Activated CD8-positive, alpha-beta memory T cell treated with anti-CD3 and anti-CD28 coated beads, Interleukin-2, amount 50 U/mL, for 4 hours (primary cell): ENCODE results near the gene RPN2.

Source experiments
- DNase-seq: peaks from one replicate; pipeline ENCODE4 v3.0.0-alpha.2; 2020

RPN2 gene

DNA sequence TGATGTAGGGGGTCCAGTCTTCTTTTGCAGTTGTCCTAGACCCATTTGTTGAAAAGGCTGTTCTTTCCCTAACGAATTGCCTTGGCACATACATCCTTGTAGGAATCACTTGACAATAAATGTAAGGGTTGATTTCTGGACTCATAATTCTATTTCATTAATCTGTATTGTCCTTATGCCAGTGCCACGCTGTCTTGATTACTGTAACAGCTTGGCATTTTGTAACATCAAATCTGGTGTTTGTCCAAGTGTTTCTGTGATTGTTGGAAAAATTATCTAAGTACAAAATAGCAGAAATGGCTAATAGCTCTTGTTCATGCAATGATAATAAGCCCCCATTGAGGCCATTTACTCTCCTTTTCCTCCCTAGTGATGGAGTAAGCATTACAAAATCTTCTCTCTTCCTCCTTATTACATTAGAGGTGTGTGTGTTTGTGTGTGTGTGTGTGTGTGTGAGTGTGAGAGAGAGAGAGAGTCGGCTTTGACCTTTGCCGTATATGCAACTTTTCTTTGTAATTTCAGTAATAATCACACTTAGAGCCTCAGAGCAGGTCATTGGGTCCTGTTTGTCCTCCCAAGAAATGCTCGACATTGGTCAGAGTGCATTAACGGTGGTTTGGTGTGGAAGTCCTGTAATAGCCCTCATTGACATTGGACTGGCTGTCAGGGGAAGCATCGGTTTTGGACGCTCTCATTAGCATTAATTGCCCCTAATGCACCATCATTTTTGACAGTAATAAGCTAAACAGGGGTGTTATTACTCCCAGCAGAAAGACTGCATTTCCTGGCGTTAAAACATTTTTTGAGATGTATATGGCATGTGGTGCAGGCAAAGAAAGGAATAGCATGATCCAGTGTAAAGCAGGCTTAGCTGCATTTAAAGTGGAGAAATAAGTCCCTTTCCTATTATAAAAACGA is 40.9 kb downstream of the RPN2 start:
- no peak for DNase-seq

DNA sequence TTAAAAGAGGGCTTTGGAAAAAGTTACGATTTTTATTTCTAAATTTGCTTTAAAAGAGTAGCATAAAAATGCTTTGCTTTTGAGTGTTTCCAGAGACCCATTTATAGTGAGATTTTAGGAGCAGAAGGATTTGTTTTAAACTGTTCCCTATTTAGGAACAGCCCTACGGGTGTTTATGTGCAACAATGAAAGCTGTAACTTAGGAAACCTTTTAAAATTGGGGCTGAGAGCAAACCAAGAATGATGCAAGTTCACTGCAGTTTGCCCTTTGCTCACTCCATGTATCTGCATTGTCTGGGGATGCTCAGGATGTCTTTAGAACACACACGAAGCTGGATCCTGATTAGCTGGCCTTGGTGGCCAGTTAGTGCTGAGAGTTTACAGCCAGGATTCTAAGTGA is 41.6 kb downstream of the RPN2 start:
- DNase-seq, result no peak

DNA sequence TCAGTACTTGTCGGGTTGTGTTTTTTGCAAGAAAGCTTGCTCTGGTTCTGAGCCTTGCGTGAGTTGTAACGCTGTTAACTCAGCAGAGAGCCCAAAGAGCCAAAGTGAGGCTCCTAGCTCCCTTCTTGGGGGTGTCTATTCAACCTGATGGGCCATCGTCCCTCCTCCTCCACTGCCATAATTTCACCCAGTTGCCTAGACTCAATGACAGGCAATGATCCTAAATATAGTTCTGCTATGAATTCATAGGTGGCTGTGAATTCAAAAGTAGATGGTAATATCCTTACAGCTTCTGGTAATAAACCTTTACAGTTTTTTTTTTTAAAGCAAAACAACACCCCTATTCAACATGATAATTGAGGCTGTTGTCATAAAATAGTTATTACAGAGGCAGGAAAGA is 43.0 kb downstream of the RPN2 start:
- DNase-seq, result no peak

DNA sequence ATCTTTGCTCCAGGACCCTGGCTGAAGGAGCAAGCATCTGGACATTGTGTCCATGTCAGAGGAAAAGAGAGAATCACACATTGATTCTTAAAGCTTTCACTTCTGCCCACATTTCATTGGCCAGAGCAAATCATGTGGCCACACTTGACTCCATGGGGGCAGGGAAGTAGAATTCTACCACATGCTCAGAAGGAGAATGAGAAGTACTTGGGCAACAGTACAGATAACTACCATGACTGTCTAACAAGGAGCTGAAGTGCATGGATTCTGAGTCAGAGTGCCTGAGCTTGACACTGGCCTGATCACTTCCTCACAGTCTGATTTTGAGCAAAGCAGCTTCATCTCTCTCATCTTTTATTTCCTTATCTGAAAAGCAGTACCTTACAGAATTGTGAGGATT is 43.9 kb downstream of the RPN2 start:
- no peak for DNase-seq

DNA sequence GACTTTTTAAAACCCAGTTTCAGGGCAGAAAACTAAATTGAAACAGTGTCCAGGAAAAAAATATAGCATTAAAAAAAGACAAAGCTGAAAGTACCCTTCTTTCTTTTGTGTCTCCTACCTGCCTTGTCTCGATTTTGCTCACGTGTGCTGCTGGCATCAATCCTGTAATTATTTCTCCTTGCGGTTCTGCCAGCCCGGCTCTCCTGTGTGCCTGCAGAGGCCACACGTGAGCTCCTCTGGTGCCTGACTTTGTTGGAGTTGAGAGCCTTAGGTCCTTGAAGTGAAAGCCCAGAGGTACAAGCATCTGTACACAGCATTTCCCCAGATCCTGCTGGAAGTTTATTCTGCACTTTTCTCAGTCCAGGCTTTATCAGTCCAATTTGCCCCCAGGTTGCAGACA is 46.0 kb downstream of the RPN2 start:
- DNase-seq, result no peak

DNA sequence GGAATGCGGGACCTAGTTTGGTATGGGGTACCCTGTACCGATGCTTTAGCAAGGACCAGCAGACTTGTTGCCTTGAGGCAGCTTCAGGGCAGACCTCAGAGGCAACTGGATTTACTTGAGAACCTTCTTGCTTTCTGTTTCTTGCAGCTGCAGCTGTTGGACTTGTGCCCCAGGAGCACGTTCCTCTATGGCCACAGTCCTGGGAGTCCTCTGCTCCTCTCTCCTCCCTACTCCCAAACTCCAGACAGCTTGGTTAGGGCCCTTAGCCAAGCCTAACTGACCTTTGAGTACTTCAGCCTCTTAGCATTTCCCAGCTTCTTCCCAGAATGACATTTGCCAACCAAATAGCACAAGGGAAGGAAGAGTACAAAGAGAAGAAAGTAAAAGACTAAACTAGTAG is 47.8 kb downstream of the RPN2 start:
- no peak for DNase-seq

DNA sequence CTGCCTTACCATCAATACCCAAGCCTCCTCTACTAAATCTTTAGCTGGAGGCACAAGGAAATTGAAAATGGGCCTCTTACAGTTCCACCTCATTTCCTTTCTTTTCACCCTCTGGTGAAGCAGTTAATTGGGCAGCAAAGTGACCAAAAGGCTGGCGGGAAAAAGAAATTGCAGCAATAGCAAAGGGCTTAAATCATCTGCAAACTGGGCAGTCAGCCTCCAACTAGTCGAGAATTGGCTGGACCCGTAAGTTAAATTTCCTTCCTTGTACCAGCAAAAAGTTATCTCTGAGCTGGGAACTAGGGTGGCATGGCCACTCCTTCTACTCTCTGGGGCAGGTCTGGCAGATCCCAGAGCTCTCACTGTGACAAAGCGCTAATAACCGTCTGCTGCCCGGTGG is 49.0 kb downstream of the RPN2 start:
- DNase-seq, result no peak

DNA sequence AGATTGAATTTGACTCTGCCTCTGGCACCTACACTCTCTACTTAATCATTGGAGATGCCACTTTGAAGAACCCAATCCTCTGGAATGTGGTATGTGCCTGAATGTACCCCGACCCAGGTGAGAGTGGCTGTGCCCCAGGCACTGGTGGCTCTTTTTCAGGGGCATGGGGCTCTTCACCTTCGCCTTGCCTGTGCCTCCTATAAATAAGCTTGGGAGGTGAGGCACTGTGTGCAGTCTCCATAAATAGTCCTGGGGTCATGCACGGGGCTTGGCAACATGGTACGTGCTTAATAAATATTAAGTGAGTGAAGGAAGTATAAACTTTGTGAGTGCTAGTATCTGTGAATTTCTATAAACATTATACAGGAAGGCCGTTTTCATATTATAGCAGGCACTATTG is 49.5 kb downstream of the RPN2 start:
- no peak for DNase-seq

DNA sequence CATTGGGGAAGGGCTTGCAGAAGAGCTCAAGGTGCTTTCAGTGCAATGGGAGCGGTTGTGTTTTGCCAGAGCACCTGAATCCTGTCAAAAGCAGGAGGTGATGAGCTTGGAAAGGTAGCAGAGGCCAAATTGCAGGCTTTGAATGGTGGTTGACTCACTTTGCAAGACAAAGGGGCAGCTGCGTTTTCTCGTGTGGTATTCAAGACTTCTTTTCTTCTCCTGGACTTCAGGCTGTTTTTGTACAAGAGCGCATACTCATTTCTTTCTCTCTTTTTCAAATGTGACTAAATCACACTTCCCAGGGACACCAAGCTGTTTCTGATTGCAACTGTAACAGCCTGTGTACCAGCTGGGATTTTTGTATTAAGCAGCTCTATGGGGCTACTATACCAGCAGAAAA is 50.2 kb downstream of the RPN2 start:
- DNase-seq, result no peak

DNA sequence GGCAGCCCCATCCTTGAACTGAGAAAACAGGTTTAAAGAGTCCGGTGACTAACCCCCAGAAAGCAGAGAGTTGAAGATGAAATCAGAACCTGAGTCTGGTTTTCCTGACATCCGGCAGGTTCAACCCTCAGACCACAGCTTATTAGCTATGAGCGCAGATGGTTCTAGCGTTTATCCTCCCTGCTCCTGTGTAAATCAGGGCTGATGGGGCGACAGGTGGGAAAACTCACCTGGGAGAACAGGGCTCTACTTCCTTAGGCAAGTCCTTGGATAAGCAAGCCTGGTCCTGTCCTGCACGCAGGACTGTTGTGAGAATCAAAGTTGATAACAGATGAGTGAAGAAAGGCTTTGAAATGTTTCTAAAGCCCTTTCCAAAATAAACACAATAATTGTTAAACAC is 51.1 kb downstream of the RPN2 start:
- no peak for DNase-seq

DNA sequence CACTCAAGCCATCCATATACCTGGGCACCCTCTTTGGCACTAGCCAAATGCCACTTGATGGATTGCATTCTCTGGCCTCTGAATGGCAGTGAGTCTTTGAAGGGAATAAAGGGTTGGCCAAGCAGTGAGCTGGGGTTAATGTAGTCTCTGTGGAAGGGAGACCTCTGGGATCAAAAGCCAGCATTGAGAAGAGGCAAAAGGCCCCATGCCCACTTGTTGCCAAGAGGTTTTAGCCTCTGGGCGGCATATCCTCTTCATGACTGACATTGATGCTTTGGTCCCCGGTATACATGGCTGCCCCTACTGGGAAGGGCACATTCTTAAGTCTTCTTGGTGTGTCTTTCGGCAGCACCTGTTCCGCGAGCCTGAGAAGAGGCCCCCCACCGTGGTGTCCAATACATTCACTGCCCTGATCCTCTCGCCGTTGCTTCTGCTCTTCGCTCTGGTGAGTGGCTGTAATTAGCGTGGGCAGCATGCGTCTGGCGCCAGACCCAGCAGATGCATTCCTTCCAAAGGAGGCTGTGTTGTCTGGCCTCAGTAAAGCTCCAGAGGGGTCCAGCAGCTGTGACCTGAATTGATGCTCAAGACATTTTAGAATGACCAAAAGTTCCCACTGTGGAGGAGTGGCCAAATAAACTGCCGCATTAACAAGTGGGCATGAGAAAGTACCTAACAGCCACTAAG is 53.0 kb downstream of the RPN2 start:
- no peak for DNase-seq

DNA sequence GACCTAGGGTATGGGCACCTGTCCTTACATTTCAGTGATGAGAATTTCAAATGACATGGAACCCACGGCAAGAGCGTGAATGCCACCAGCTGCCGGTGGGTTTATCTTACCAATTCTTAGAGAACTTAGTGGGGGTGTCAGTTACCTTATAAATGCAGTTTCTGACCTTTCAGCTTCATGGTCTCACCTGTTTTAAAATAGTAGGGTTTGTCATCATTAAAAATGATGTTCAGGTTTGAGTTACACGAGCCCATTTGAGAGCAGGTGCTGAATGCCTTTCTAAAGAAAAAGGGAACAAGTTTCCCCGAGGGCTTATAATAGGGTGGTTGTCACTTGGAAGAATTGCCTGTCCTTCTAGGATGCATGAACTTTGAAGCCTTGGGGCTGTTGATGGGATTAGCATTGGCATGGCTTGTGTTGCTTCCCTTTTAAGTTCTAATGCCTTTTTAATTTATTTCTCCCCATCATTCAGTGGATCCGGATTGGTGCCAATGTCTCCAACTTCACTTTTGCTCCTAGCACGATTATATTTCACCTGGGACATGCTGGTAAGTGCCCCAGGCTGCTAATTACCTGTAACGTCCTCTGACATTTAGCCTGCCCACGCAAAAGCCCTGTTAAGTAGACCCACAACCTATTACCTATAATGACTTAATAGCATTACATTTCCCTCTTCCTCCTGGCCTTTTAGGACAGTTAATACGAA is 54.6 kb downstream of the RPN2 start:
- DNase-seq, result no peak

DNA sequence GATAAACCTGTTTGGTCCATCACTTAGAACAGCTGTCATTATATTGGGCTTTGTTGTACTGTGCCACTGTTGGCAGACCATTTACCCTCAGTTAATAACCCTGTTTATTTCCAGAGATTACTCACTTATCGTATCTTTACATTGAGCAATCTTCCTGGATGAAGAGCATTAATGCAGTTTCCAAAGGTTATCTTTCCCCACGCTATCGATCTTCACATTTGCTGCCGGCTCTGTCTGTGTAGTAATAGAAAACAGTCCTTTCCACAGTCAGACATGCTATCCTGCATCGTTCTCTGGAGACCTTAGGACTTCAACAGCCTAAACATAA is 55.1 kb downstream of the RPN2 start:
- no peak for DNase-seq

DNA sequence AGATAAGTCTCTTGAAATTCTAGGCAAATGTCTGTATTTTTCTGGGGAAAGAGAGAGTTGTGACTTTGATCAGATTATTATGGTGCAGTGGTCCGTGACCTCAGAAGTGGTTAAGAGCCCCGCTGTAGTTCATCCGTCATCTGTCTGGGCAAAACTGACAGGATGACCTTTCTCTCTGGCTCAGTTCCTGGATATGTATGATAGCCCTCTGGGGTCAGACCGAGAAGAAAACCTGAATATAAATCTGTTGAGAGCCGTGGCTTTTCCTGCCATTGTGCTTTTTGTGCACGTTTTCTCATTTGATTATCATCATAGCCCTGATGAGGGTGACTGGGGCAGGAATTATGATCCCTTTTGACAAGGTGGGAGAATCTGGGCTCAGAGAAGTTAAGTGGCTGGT is 55.9 kb downstream of the RPN2 start:
- no peak for DNase-seq

DNA sequence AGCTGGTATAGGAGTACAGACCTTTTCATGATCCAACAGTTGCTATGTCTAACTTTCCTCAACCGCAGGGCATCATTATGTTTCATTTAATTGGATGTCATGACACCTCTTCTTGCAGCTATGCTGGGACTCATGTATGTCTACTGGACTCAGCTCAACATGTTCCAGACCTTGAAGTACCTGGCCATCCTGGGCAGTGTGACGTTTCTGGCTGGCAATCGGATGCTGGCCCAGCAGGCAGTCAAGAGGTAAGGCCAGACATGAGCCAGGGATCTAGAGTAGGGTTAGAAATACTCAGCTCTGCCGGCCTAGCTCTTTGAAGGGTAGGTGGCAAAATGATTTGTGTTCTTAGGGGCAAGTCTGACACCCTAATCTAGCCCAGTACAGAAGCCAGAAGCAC is 57.3 kb downstream of the RPN2 start:
- no peak for DNase-seq

DNA sequence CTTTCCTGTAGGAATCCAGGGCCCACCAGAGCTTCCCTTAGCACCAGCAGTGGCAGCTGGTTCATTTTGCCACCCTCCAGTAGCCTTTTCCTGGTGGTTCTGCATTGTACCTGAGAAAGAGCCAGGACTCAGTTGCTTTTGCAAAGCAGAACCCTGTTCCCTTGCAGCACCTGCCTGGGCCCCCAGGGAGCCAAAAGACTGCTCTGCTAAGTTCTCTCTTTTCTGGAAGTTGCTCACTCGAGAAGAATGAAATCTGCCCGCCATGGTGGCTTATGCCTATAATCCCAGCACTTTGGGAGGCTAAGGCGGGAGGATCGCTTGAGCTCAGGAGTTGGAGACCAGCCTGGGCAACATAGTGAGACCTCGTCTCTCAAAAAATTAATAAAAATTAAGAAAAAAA is 58.5 kb downstream of the RPN2 start:
- no peak for DNase-seq

DNA sequence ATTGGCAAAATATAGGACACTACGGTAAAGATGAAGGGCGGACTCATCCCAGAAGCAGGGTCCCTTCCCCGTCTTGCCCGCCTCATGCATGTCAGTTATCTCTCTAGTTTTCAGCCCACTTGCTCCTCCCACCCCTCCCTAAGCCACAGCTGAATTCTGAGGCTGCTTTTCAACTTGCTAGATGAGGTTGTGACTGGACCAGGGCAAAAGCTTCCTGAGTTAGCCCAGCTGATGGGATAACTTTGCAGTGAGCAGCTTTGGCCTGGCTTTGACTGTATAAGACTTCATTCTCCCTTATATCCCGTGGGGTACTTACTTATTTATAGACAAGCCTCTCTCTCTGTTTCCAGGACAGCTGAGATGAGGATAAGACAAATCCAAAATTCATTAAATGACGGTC is 59.3 kb downstream of the RPN2 start:
- DNase-seq, result no peak

DNA sequence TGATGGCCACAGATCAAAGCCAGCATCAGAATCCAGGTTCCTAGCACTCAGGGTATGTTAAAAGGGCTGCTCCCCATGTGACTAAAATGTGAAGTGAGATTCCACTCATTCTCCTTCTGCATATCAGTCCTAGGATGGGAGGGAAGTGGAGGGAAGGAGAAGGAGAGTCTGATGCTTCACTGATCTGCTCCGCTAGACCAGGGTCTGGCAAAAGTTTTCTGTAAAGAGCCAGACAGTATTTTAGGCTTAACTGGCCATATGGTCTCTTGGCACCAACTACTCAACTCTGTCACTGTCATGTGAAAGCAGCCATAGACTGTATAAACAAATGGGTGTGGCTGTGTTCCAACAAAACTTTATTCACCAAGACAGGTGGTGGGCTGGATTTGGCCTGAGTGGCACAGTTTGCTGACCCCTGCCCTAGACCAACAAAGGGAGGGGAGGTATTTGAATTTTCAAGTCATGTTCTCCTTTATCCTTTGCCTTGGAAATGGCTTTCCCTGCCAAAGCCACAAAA is 59.9 kb downstream of the RPN2 start:
- no peak for DNase-seq

DNA sequence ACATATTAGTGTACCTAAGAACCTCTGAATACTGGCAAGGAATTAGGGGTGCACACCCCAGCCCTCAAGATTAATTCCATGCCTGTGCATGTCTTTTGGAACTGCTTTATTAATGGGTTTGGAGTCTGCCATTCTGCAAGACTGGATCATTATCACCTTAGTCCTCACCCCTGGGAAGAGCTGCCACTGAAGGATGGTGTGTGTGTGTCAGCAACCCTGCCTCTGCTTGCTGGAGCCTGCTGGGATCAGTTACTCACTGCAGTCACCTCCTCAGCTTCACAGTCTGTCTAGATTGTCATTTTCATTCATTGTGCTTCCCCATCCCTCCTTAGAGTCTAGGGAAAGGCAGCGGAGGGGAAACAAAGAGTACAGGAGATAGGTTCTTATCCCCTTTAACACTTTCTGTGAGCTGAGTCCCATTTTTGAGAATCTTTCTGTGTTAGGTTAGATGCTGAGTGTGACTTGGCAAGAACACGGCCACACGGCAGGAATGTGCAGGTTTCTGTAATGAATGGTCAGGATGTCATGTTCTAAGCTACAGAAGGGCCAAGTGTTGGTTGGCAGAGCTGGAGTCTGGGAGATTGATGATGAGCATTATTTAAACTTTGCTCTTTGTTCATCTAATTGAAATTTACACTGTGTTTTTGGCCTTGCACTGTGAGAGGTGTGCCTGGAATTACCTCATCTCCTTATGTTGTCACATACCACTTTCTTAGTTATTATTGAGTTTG is 61.4 kb downstream of the RPN2 start:
- DNase-seq, result no peak

DNA sequence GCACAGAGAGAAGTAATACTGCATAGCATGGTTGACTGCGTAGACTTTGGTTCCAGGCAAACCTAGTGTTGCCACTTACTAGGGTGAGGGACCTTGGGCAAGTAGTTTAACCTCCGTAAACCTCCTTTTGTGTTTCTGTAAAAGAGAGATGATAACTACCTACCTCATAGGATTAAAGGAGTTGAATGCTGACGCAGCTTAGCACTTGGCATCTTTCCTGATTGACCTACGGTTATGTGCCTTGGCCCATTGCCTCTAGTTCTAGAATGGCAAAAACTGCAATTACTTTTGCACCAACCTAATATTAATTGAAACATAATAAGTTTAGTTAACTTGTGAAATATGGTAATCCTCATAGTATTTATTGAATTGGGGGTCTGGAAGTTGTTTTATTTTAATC is 63.4 kb downstream of the RPN2 start:
- no peak for DNase-seq

DNA sequence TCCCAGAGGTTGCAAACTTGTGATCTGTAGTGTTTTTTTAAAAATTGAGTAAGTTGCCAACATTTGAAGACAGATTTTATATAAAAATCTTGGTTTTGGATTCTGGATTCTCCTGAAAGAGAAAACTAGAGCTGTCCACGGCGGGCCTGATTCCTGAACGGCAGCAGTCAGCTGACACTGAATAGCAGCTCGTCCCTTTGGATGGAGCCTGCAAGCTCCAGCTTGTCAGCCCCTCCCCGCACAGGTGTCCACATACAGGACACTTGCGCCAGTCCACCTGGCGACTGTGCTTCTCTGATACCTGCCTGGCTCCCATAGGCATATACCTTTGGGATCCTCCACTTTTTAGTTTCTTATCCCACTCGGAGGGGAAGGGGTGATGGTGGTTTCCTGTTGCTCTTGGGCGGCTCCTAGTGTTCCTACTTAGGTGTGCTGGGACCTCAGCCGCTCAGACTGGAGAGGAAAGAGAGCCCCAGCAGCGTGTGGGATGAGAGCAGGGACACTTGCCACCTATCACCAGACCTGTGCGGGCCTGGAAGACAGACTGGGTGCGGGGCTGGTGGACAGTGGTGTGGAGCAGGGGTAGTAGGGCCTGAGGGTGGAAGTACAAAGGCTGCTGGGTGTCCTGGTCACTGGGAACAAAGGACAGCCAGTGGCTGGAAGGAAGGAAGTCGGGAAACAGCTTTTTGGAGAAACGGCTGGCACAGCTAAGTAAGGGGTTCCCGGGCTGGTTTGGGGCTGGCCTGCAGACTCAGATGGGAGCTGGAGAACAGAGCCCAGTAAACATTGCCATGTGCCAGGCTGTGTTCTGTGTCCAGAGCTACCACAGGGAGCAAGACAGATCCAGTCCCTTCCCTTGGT is 64.2 kb downstream of the RPN2 start:
- DNase-seq, result no peak

DNA sequence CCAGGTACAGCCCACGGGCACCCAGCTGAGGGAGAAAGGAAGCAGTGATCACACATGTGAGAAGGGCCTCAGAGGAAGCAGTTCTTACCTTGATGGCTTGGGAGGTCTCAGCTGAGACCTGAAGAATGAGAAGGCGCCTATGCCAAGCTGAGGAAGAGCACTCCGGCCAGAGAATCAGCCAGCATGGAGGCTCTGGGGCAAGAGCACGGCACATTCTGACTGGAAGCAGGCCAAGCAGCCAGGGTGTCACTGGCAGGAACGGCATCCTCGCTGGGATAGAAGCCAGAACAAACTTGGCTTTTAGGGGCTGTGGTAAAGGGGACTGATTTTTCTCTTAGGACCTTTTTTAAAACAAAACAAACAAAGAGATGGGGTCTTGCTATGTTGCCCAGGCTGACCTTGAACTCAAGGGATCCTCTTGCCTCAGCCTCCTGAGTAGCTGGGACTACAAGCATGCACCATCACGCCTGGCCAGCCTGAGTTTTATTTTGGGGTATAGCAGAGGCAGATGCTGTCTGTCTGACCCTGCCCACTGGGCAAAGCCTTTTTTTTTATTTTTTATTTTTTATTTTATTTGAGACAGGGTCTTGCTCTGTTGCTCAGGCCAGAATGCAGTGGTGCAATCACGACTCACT is 64.9 kb downstream of the RPN2 start:
- no peak for DNase-seq
